ENCODE measurements around the gene TPSB2. TPM values are rescaled to one million over a fixed set of nuclear protein-coding genes. Genes with fewer than 3 reads are reported as not detected.

Gene TPSB2
- total RNA-seq, 1 experiment from 2014 or later = 16.7 TPM

- BruUV-seq (replicated peaks) = no TSS peak
- no peaks in the 10 kb centered on the region for H3K9me3 ChIP-seq (ENCODE audit: low read depth, low read length, poor library complexity, severe bottlenecking)
- peaks cover 40% of the 10 kb centered on the region for H3K36me3 ChIP-seq (ENCODE audit: insufficient read depth, low read length, poor library complexity, severe bottlenecking)
- no peak for DNase-seq (ENCODE audit: low spot score)
- no peak for TF ChIP-seq CTCF (conservative IDR thresholded peaks at IDR 0.05; ENCODE audit: low read depth, low read length)
- no peak for TF ChIP-seq EZH2 (IDR thresholded peaks at IDR 0.05; ENCODE audit: borderline replicate concordance, low read depth, low read length, poor library complexity, severe bottlenecking)
- no peaks in the 10 kb centered on the region for H3K27me3 ChIP-seq (replicated peaks; ENCODE audit: insufficient read depth, low read depth, low read length, poor library complexity)
- no peak overlapping the region for H3K4me3 ChIP-seq (ENCODE audit: low read depth, low read length, poor library complexity, severe bottlenecking)
- no peaks in the 10 kb centered on the region for H3K4me1 ChIP-seq (ENCODE audit: insufficient read depth, low read length, poor library complexity, severe bottlenecking)
- ChIA-PET CTCF (no interaction called here), POLR2A (ENCODE audit: low non-redundant PET) (no interaction called here)
- no peak overlapping the region for H3K27ac ChIP-seq (ENCODE audit: low read depth, low read length, poor library complexity, severe bottlenecking)
- intact Hi-C loops (cut with micrococcal nuclease; ENCODE audit: unreplicated experiment) = no loop called here
Observed at GRCh38 chr16:1217526-1217925, 12.5 kb downstream of the TPSB2 start.

GRCh38 chr16:1216681-1217400, 13.1 kb downstream of the TPSB2 start:
- peaks cover 44% of the 10 kb centered on the region for H3K36me3 ChIP-seq (ENCODE audit: insufficient read depth, low read length, poor library complexity, severe bottlenecking)
- CTCF ChIA-PET = no interaction called here
- intact Hi-C loops (cut with micrococcal nuclease; ENCODE audit: unreplicated experiment) = no loop called here

GRCh38 chr16:1216296-1216619, 13.7 kb downstream of the TPSB2 start:
- no TSS peak for BruUV-seq (replicated peaks)
- H3K4me1 ChIP-seq (ENCODE audit: insufficient read depth, low read length, poor library complexity, severe bottlenecking) = no peaks in the 10 kb centered on the region
- no peaks in the 10 kb centered on the region for H3K9me3 ChIP-seq (ENCODE audit: low read depth, low read length, poor library complexity, severe bottlenecking)
- ChIA-PET POLR2A (ENCODE audit: low non-redundant PET) (no interaction called here), CTCF (no interaction called here)
- TF ChIP-seq CTCF (conservative IDR thresholded peaks at IDR 0.05; ENCODE audit: low read depth, low read length) = no peak
- TF ChIP-seq EZH2 (IDR thresholded peaks at IDR 0.05; ENCODE audit: borderline replicate concordance, low read depth, low read length, poor library complexity, severe bottlenecking) = no peak
- H3K4me3 ChIP-seq (ENCODE audit: low read depth, low read length, poor library complexity, severe bottlenecking) = no peak overlapping the region
- H3K27ac ChIP-seq (ENCODE audit: low read depth, low read length, poor library complexity, severe bottlenecking) = no peak overlapping the region
- intact Hi-C loops (cut with micrococcal nuclease; ENCODE audit: unreplicated experiment) = no loop called here
- DNase-seq (ENCODE audit: low spot score) = no peak
- H3K36me3 ChIP-seq (ENCODE audit: insufficient read depth, low read length, poor library complexity, severe bottlenecking) = peaks cover 43% of the 10 kb centered on the region
- H3K27me3 ChIP-seq (replicated peaks; ENCODE audit: insufficient read depth, low read depth, low read length, poor library complexity) = no peaks in the 10 kb centered on the region

More at GRCh38 chr16:1216681-1217400, 13.1 kb downstream of the TPSB2 start:
- Histone ChIP-seq H3K4me3 (ENCODE audit: low read depth, low read length, poor library complexity, severe bottlenecking) (no peak overlapping the region), H3K27ac (ENCODE audit: low read depth, low read length, poor library complexity, severe bottlenecking) (no peak overlapping the region), H3K27me3 (replicated peaks; ENCODE audit: insufficient read depth, low read depth, low read length, poor library complexity) (no peaks in the 10 kb centered on the region), H3K9me3 (ENCODE audit: low read depth, low read length, poor library complexity, severe bottlenecking) (no peaks in the 10 kb centered on the region), H3K4me1 (ENCODE audit: insufficient read depth, low read length, poor library complexity, severe bottlenecking) (no peaks in the 10 kb centered on the region)
- TF ChIP-seq CTCF (conservative IDR thresholded peaks at IDR 0.05; ENCODE audit: low read depth, low read length) (no peak), EZH2 (IDR thresholded peaks at IDR 0.05; ENCODE audit: borderline replicate concordance, low read depth, low read length, poor library complexity, severe bottlenecking) (no peak)
- no TSS peak for BruUV-seq (replicated peaks)
- DNase-seq (ENCODE audit: low spot score) = no peak
- POLR2A ChIA-PET (ENCODE audit: low non-redundant PET) = no interaction called here

Measured in A673 (cell line).